Type B pancreatic cell (in vitro differentiated cells): ENCODE measurements around the gene CKAP2L. TPM values are rescaled to one million over a fixed set of nuclear protein-coding genes. Genes with fewer than 3 reads are reported as not detected.

Experiments used
- DNase-seq: peaks from one replicate; pipeline ENCODE4 v3.0.0; 2021; ENCODE audit warnings: mixed read lengths; ENCODE audit not compliant: unreplicated experiment; ENCODE audit errors: extremely low spot score
- H3K27ac Mint-ChIP-seq: 2 replicates; pipeline ENCODE4 v1.8.0; 2021; ENCODE audit warnings: mild to moderate bottlenecking, mixed read lengths
- H3K27me3 Mint-ChIP-seq: 2 replicates; pipeline ENCODE4 v1.8.0; 2021; ENCODE audit warnings: mixed read lengths
- H3K36me3 Mint-ChIP-seq: 2 replicates; pipeline ENCODE4 v1.8.0; 2021; ENCODE audit warnings: mixed read lengths
- H3K4me1 Mint-ChIP-seq: one replicate; pipeline ENCODE4 v1.8.0; 2021; ENCODE audit warnings: mixed read lengths; ENCODE audit not compliant: unreplicated experiment
- H3K4me3 Mint-ChIP-seq: 2 replicates; pipeline ENCODE4 v1.8.0; 2021; ENCODE audit warnings: mild to moderate bottlenecking, mixed read lengths
- H3K9me3 Mint-ChIP-seq: 2 replicates; pipeline ENCODE4 v1.8.0; 2021; ENCODE audit warnings: mixed read lengths
- CTCF ChIP-seq: fragments of 200-600 bp; sonication (generic); conservative IDR thresholded peaks from 2 replicates; pipeline ENCODE4 v1.5.0; 2021; ENCODE audit warnings: antibody characterized with exemption, mild to moderate bottlenecking
- total RNA-seq: library from RNA; stranded (reverse); gene quantifications from 2 replicates; pipeline ENCODE4 v1.2.1, GENCODE V29; 2021; ENCODE audit warnings: low replicate concordance

CKAP2L gene
- total RNA-seq, 1 donor from 2014 or later, result 25.4 TPM

- no peak overlapping the region for H3K27ac Mint-ChIP-seq
- TF ChIP-seq CTCF, result peak; percentile 32
These were observed 4.0 kb upstream of the CKAP2L start for GRCh38 chr2:112768432-112768831.

DNA sequence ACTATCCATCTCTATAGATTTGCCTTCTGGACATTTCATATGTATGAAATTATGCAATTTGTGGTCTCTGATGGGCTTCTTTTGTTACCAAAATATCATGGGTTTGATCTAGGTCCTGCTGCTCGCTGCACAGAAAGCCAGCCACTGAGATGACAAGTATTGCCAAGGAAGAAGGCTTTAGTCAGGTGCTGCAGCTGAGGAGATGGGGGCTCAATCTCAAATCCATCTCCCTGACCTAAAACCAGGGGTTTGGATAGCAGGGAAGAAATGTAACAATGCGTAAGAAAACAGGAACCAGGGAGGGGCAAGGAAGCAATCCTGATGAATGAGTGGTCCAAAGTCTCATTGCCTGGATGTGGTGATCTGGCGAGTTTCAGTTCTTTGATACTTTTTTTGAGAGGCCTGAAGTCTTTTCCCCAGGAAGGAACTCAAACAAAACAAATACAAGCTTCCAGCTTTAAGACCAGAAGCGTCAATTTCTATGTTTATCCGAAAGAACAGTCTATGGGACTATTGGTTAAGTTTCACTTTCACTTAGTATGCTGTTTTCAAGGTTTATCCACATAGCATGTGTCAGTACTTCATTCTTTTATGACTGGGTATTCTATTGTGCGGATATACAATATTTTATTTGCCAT lies 3.4 kb upstream of the CKAP2L start:
- Mint-ChIP-seq H3K4me1 (peaks cover 17% of the 10 kb centered on the region), H3K27ac (no peak overlapping the region), H3K27me3 (no peaks in the 10 kb centered on the region), H3K36me3 (no peaks in the 10 kb centered on the region), H3K9me3 (no peaks in the 10 kb centered on the region), H3K4me3 (no peak overlapping the region)
- TF ChIP-seq CTCF, result no peak
- DNase-seq, result no peak

More at GRCh38 chr2:112768432-112768831, 4.0 kb upstream of the CKAP2L start:
- Mint-ChIP-seq H3K9me3 (no peaks in the 10 kb centered on the region), H3K36me3 (no peaks in the 10 kb centered on the region), H3K4me1 (peaks cover 13% of the 10 kb centered on the region), H3K4me3 (no peak overlapping the region), H3K27me3 (no peaks in the 10 kb centered on the region)
- no peak for DNase-seq

DNA sequence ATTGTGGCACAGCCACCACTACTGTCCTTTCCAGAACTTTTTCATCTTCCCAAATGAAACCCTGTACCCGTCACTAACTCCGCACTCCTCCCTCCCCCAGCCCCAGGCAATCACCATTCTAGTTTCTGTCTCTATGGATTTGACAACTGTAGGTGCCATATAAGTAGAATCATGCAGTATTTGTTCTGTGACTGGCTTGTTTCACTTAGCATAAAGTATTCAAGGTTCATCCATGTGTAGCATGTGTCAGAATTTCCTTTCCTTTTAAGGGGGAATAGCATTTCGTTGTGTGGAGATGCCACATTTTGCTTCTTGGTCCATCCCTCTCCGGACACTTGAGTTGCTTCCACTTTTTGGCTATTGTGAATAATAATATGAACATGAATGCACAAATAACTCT lies 842 bp upstream of the CKAP2L start:
- TF ChIP-seq CTCF, result no peak
- no peak for DNase-seq
- Mint-ChIP-seq H3K27ac (peak overlapping the region; percentile 89), H3K4me1 (peaks cover 25% of the 10 kb centered on the region), H3K9me3 (no peaks in the 10 kb centered on the region), H3K36me3 (peaks cover 3% of the 10 kb centered on the region), H3K4me3 (peak overlapping the region; percentile 99), H3K27me3 (no peaks in the 10 kb centered on the region)

GRCh38 chr2:112762276-112762675 lies 2.1 kb downstream of the CKAP2L start:
- TF ChIP-seq CTCF, result no peak
- no peak overlapping the region for H3K4me3 Mint-ChIP-seq
- no peaks in the 10 kb centered on the region for H3K9me3 Mint-ChIP-seq
- no peak for DNase-seq
- peaks cover 3% of the 10 kb centered on the region for H3K36me3 Mint-ChIP-seq
- no peak overlapping the region for H3K27ac Mint-ChIP-seq
- H3K4me1 Mint-ChIP-seq, result peaks cover 20% of the 10 kb centered on the region
- no peaks in the 10 kb centered on the region for H3K27me3 Mint-ChIP-seq

GRCh38 chr2:112760149-112760548 lies 4.3 kb downstream of the CKAP2L start:
- H3K27me3 Mint-ChIP-seq, result no peaks in the 10 kb centered on the region
- H3K9me3 Mint-ChIP-seq, result no peaks in the 10 kb centered on the region
- TF ChIP-seq CTCF, result no peak
- no peak overlapping the region for H3K27ac Mint-ChIP-seq
- no peak overlapping the region for H3K4me3 Mint-ChIP-seq
- H3K4me1 Mint-ChIP-seq, result peaks cover 20% of the 10 kb centered on the region
- H3K36me3 Mint-ChIP-seq, result peaks cover 14% of the 10 kb centered on the region
- no peak for DNase-seq
